GM10266 (cell line): ENCODE measurements around the gene MAPK12.

Experiments used
- DNase-seq: peaks from one replicate; pipeline ENCODE4 v3.0.0; 2012; ENCODE audit errors: extremely low spot score
- TF ChIP-seq, protein P1 (sequence below): IDR thresholded peaks from 2 replicates; pipeline ENCODE4 v1.5.1; 2012; ENCODE audit warnings: mild to moderate bottlenecking, low read depth; ENCODE audit not compliant: control insufficient read depth, insufficient read depth; ENCODE audit errors: missing control alignments

MAPK12 gene

DNA sequence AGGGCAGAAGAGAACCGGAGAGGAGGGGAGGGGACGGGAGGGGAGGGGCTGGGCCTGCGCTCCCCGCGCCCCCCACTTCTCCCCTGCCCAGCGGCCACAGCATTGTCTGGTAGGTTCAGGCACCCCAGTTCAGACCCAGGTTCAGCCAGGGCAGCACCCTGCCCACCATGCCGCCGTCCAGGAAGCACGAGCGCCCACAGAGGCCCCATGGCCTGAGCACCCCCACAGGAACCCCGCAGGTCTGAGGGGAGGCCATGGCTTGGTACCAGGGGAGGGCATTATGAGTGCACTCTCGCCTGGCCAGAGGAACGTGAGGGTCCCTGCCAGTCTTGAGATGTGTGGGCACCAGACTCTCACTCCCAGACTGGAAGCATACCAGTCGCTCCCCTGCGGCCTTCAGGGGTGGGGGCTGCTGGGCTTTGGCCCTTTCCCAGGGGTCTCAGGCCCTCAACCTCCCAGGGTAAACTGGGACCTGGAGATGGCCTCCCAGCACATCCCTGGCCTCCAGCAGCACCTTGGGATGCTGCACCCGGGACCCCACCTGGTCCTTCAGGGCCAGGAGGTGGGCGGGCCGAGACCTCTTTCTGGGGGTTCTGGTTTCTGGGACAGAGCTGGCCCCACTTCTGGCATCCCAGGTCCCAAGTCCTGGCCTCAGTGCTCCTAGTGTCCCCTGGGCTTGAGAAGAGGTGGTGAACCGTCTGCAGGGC is 46.6 kb upstream of the MAPK12 start:
- TF ChIP-seq, protein P1, sequence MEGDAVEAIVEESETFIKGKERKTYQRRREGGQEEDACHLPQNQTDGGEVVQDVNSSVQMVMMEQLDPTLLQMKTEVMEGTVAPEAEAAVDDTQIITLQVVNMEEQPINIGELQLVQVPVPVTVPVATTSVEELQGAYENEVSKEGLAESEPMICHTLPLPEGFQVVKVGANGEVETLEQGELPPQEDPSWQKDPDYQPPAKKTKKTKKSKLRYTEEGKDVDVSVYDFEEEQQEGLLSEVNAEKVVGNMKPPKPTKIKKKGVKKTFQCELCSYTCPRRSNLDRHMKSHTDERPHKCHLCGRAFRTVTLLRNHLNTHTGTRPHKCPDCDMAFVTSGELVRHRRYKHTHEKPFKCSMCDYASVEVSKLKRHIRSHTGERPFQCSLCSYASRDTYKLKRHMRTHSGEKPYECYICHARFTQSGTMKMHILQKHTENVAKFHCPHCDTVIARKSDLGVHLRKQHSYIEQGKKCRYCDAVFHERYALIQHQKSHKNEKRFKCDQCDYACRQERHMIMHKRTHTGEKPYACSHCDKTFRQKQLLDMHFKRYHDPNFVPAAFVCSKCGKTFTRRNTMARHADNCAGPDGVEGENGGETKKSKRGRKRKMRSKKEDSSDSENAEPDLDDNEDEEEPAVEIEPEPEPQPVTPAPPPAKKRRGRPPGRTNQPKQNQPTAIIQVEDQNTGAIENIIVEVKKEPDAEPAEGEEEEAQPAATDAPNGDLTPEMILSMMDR, result no peak
- no peak for DNase-seq

DNA sequence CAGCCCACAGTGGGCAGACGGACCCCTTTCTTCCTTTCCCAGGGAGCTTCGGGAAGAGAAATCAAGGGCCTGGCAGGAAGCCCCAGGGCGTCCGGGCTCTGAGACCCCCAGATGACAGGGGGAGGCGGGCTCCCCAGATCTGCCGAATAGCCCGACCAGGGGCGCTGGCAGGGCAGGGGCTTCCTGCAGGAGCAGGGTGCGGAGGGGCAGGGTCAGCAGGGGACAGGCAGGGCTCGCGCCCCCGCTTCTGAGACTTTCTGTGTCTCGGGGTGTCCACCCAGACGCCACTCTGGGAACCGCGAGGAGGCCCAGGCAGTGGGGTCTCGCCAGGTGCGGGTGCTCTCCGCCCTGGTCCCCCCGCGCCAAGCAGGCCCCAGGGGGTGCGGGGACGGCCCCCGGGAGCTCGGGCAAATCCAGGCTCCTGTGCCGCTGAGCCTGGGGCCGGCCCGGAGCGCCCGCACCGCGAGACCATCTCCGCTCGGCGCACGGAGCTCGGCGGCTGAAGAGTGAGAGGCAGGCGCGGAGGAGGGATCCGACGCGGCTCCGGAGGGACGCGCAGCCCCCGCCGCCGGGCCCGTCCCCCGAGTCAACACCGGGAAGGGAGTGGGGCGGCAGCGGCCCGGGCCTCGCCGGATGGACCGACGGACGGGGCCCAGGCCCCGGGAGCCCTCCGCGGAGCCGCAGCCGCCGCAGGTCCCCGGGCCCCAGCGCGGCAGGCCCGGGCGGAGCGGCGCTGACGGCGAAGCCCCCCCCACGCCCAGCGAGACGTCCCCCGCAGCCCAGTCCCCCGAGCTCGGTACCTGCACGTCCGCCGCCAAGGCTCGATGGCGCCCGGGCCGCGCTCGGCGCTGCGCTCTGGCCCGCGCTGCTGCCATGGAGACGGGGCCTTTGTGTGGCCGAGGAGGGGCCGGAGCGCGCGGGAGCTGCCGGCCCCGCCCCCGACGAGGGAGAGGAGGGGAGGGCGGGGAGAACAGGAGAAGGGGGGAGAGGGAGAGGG is 45.6 kb upstream of the MAPK12 start, which contains the start of gene PLXNB2:
PLXNB2 (minus strand) TSS at position 894 of the 997 bp plus-strand sequence. CDS start 17,062 bp downstream, outside the sequence.
- TF ChIP-seq, protein P1, result no peak
- peak; percentile 95 for DNase-seq

DNA sequence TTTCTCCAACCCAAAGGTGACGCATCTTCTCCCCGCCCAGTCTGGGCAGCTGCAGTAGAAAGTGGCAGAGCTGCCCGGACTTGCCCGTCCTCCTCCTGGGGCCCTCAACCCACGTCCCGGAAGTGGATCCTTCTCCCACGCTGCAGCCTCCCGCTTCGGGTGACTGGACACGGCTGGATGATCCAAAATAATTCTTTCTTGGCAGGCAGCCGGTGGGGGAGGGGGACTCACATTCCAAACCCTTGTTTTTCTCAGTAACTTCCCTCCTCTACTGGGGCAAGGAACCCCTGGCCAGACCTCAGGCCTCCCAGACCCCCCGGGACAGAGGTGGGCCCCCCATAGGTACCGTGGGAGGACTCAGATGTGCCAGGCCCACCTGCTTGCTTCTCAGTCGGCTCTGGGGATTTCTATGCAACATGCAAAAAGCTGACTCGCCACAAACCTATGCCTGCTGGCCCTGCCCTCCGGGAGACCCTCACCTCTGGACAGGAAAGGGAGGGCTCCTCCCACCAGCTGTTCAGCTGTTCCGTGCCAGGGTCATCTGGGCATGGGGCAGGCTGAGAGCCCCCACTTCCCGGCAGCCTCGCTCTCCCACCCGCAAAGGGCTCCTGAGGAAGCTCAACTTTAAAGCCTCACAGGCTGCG is 44.6 kb upstream of the MAPK12 start:
- TF ChIP-seq, protein P1, result no peak
- DNase-seq, result peak; percentile 82

GRCh38 chr22:50305393-50305922 is 44.0 kb upstream of the MAPK12 start:
- no peak for DNase-seq
- TF ChIP-seq, protein P1, result no peak

DNA sequence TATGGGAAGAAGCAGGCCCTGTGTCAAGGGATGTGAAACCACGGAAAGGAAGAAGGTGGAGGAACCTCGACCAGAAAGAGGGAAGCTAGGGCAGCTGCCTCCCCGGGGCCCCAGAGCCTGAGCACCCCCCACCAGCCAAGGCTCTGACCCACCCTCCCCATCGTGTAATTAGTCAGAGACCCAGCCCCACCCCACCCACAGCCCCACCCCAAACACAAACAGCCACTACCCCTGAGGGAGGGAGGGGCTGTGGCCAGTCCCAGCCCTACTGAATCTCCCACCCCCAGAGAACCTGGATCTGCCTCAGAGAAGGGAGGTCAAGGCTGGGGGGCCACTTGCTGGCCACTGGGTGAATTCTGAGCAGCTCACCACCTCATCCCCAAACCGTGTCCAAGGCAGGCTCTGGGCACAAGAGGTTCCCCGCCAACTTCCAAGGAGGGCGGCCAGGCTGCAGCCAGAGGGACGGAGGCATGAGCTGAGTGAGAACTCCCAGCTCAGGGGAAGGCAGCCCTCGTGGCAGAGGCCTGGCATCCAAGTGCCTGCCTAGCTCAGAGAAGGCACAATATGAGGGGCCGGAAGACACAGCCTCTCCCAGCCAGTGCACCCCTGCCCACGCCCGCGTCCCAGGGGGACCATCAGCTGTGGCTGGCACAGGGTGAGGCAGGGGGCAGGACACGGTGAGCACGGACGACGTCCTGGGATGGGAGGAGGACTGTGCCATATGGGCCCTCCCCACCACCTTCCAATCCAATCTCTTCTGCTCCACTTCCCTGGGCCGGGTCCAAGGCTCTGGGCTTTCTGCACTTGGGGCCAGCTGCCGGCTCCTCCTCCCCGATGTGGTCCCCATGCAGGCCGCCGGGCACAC is 43.3 kb upstream of the MAPK12 start:
- DNase-seq, result no peak

More for the DNA sequence above, 43.3 kb upstream of the MAPK12 start:
- TF ChIP-seq, protein P1, result no peak
